ENCODE results near the gene ZNF22.

Gene ZNF22

GRCh38 chr10:45035673-45036072, 35.0 kb downstream of the ZNF22 start:
- no peak for DNase-seq

DNA sequence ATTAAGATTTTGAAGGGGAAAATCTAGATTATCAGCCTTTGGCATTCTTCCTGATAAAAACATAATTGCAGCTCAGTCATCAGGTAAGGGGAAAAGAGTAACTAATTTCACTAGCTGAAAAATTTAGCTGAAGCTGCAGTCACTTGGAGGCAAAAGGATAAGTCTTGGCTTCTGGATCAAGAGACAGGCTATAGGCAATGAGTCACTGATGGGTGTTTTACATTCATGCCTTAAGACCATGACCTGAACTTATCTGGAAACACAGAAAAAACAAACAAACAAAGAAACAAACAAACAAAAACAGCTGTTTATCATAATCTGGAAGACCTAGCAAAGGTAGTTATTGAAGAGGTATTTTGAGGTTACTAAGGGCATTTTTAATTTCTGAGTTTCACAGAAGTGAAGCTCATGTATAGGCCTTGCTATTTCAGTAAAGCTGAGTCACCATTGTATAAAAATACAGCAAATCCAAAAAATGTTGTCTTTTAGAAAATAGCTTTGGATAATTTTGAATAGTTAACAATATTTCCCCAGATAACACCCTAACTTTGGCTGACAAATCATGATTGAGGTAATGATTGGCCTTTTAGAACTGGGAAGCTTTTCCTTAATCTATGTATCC, 40.3 kb downstream of the ZNF22 start:
- DNase-seq, result no peak

DNA sequence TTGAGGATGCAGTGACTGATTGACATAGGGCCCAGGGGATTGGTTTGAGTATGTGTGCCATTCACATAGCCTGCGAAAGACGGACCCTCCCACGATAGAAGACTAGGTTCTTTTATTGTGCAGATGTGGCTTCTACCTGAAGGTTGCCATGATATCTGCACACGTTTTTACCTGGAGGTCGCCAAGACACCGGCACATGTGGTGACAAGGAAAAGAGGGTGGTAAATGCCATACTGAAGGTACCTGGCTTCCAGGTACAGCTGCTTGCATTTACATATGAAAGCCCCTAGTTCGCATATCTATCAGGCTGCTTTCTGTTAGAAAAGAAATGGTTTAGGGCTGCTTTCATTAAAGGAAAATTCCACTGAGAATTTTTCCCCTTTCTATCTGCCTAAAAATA, 43.6 kb downstream of the ZNF22 start:
- no peak for DNase-seq

DNA sequence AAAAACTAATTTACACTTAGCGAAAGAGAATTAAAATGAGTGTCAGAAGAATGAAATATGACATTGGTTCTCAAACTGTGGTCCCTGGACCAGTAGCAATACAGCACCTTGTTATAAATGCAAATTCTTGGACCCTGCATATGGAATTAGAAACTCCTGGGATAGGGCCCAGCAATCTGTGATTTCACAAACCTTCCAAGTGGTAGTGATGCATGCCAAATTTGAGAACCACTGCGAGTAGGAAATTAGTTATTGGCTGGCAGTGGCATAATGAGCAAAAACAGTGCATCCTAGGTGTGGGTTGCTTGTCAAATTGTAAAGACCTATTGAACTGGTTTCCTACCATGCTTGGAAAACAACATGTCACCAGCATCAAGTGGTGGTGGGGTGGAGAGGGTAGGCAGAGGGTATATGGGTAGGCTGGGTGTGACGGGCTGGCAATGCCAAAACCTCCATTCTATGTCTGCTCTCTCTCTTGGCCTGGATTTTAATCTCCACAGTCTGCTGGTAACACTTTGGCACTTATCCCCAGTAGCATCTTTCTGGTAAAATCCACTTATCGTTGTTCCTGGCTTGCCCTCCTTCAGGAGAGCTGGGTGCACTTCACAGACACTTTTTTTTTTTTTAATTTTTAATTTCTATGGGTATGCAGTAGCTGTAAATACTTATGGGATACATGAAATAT, 50.0 kb downstream of the ZNF22 start:
- no peak for DNase-seq

DNA sequence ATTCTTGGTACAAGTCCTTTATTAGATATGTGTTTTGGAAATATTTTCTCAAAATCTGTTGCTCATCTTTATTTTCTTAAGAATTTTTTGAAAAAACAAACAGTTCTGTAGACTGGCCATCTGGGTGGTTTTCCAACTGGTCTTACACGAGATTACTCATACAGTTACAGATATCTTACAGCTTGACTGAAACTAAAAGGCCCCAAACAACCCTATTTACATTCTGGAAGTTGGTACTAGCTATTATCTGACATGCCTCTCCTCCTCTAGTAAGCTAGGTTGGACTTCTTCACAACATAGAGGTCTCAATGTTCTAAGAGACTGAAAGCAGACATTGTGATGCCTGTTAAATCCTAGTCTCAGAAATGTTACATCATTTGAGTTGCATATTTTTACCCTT, 52.0 kb downstream of the ZNF22 start:
- no peak for DNase-seq

DNA sequence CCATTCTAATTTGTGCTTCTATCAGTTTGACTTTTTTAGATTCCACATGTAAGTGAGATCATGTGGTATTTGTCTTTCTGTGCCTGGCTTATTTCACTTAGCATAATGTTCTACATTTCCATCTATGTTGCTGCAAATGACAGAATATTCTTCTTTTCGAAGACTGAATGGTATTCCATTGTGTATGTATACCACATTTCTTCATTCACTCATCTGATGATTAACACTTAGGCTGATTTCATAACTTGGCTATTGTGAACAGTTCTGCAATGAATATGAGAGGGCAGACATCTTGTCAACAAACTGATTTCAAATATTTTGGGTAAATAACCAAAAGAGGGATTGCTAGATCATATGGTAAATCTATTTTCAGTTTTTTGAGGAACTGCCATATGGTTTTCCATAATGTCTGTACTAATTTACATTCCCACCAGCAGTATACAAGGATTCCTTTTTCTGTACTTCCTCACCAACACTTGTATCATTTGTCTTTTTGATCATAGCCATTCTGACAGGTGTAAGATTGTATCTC, 52.9 kb downstream of the ZNF22 start:
- no peak for DNase-seq

Measured in inflammatory macrophage treated with lipopolysaccharide for 1 hour (primary cell).